ENCODE measurements around the gene PLEKHG3.

DNA sequence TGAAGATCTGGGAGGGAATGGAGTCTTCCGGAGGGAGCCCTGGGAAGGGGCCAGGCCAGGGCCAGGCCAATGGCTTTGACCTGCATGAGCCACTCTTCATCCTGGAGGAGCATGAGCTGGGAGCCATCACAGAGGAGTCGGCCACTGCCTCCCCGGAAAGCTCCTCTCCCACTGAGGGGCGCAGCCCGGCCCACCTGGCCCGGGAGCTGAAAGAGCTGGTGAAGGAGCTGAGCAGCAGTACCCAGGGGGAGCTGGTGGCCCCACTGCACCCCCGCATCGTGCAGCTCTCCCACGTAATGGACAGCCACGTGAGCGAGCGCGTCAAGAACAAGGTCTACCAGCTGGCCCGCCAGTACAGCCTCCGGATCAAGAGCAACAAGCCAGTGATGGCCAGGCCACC is 37.7 kb downstream of the PLEKHG3 start:
- TF ChIP-seq, protein P1, sequence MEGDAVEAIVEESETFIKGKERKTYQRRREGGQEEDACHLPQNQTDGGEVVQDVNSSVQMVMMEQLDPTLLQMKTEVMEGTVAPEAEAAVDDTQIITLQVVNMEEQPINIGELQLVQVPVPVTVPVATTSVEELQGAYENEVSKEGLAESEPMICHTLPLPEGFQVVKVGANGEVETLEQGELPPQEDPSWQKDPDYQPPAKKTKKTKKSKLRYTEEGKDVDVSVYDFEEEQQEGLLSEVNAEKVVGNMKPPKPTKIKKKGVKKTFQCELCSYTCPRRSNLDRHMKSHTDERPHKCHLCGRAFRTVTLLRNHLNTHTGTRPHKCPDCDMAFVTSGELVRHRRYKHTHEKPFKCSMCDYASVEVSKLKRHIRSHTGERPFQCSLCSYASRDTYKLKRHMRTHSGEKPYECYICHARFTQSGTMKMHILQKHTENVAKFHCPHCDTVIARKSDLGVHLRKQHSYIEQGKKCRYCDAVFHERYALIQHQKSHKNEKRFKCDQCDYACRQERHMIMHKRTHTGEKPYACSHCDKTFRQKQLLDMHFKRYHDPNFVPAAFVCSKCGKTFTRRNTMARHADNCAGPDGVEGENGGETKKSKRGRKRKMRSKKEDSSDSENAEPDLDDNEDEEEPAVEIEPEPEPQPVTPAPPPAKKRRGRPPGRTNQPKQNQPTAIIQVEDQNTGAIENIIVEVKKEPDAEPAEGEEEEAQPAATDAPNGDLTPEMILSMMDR (conservative IDR thresholded peaks at IDR 0.05 in 1 of 2, IDR thresholded peaks at IDR 0.05 in 1 of 2; ENCODE audit: low read depth in 1 of 2, low read length in 2 of 2): no peak
- no peak for TF ChIP-seq EZH2 (IDR thresholded peaks at IDR 0.05; ENCODE audit: low read length, missing control alignments)

Data from fibroblast of lung (primary cell).